Jurkat, Clone E6-1 (cell line): ENCODE measurements around the gene ZBTB7C.

Experiments
- DNase-seq: peaks from one replicate; pipeline ENCODE4 v3.0.0-alpha.2; 2011; ENCODE audit warnings: low read depth, low spot score
- H3K4me3 ChIP-seq: 2 replicates; pipeline ENCODE4 v1.5.1; 2011; ENCODE audit warnings: mild to moderate bottlenecking, low read length, control low read depth, moderate library complexity

ZBTB7C gene

GRCh38 chr18:48013162-48013561 lies 396.0 kb downstream of the ZBTB7C start:
- DNase-seq, result no peak
- H3K4me3 ChIP-seq, result no peak overlapping the region

GRCh38 chr18:48011926-48012465 lies 397.2 kb downstream of the ZBTB7C start:
- no peak overlapping the region for H3K4me3 ChIP-seq

GRCh38 chr18:48010264-48010663 lies 398.9 kb downstream of the ZBTB7C start:
- no peak overlapping the region for H3K4me3 ChIP-seq

More at GRCh38 chr18:48011926-48012465, 397.2 kb downstream of the ZBTB7C start:
- DNase-seq, result peak; percentile 60

GRCh38 chr18:48009116-48009745 lies 400.0 kb downstream of the ZBTB7C start:
- DNase-seq, result no peak
- H3K4me3 ChIP-seq, result no peak overlapping the region

More at GRCh38 chr18:48010264-48010663, 398.9 kb downstream of the ZBTB7C start:
- DNase-seq, result no peak

- peak; percentile 63 for DNase-seq
- peak overlapping the region; percentile 71 for H3K4me3 ChIP-seq
Measured at GRCh38 chr18:48007955-48008701, 401.1 kb downstream of the ZBTB7C start.

GRCh38 chr18:48007381-48007780 lies 401.8 kb downstream of the ZBTB7C start:
- H3K4me3 ChIP-seq, result peak overlapping the region; percentile 71
- no peak for DNase-seq

GRCh38 chr18:48006415-48007175 lies 402.6 kb downstream of the ZBTB7C start:
- no peak overlapping the region for H3K4me3 ChIP-seq
- DNase-seq, result no peak

- no peak for DNase-seq
- H3K4me3 ChIP-seq, result no peak overlapping the region
Measured at GRCh38 chr18:48004577-48004976, 404.6 kb downstream of the ZBTB7C start.

- no peak overlapping the region for H3K4me3 ChIP-seq
- peak; percentile 79 for DNase-seq
Measured at GRCh38 chr18:48003426-48004349, 405.5 kb downstream of the ZBTB7C start.

- no peak for DNase-seq
- no peak overlapping the region for H3K4me3 ChIP-seq
Measured at GRCh38 chr18:48002933-48003365, 406.2 kb downstream of the ZBTB7C start.

- no peak overlapping the region for H3K4me3 ChIP-seq
- DNase-seq, result no peak
Measured at GRCh38 chr18:48000701-48001100, 408.5 kb downstream of the ZBTB7C start.

- peak; percentile 82 for DNase-seq
Measured at GRCh38 chr18:47999801-48000248, 409.4 kb downstream of the ZBTB7C start.

GRCh38 chr18:47997338-47997780 lies 411.8 kb downstream of the ZBTB7C start:
- no peak for DNase-seq
- H3K4me3 ChIP-seq, result no peak overlapping the region

More at GRCh38 chr18:47999801-48000248, 409.4 kb downstream of the ZBTB7C start:
- no peak overlapping the region for H3K4me3 ChIP-seq

GRCh38 chr18:47996091-47996541 lies 413.1 kb downstream of the ZBTB7C start:
- H3K4me3 ChIP-seq, result no peak overlapping the region
- DNase-seq, result no peak

- DNase-seq, result no peak
- no peak overlapping the region for H3K4me3 ChIP-seq
Measured at GRCh38 chr18:47995654-47996053, 413.5 kb downstream of the ZBTB7C start.

- H3K4me3 ChIP-seq, result no peak overlapping the region
- DNase-seq, result no peak
Measured at GRCh38 chr18:47993409-47993808, 415.8 kb downstream of the ZBTB7C start.

GRCh38 chr18:47992976-47993375 lies 416.2 kb downstream of the ZBTB7C start:
- no peak for DNase-seq
- no peak overlapping the region for H3K4me3 ChIP-seq

GRCh38 chr18:47992266-47992665 lies 416.9 kb downstream of the ZBTB7C start:
- no peak for DNase-seq
- H3K4me3 ChIP-seq, result no peak overlapping the region
